Activated CD8-positive, alpha-beta T cell treated with anti-CD3 and anti-CD28 coated beads for 36 hours (primary cell): ENCODE data around the gene OR9Q2. TPM values are rescaled to one million over a fixed set of nuclear protein-coding genes. Genes with fewer than 3 reads are reported as not detected.

Source experiments
- ATAC-seq: fragments of 200-7000 bp; cut with Tn5 transposase; one replicate; pipeline ENCODE4 v1.10.0; 2021; ENCODE audit warnings: mild to moderate bottlenecking, moderate library complexity
- CTCF ChIA-PET: fragments of 350-600 bp; sonication (Branson Sonifier 250); formaldehyde crosslinking; loops from one replicate; lab custom pipeline; 2021; ENCODE audit warnings: antibody characterized with exemption; lab: Charles Lee
- POLR2A ChIA-PET: fragments of 350-600 bp; sonication (Branson Sonifier 250); formaldehyde crosslinking; loops from one replicate; lab custom pipeline; 2021; ENCODE audit warnings: antibody characterized with exemption; lab: Charles Lee
- DNase-seq: peaks from one replicate; pipeline ENCODE4 v3.0.0-alpha.2; 2020
- H3K27ac Mint-ChIP-seq: one replicate; pipeline ENCODE4 v1.8.0; 2021; ENCODE audit warnings: mild to moderate bottlenecking, mixed read lengths
- H3K27me3 Mint-ChIP-seq: one replicate; pipeline ENCODE4 v1.8.0; 2021; ENCODE audit warnings: mixed read lengths
- H3K36me3 Mint-ChIP-seq: one replicate; pipeline ENCODE4 v1.8.0; 2021; ENCODE audit warnings: low read depth, mixed read lengths
- H3K4me1 Mint-ChIP-seq: one replicate; pipeline ENCODE4 v1.8.0; 2021; ENCODE audit warnings: low read depth, mixed read lengths
- H3K4me3 Mint-ChIP-seq: one replicate; pipeline ENCODE4 v1.8.0; 2021; ENCODE audit warnings: mild to moderate bottlenecking, moderate library complexity, mixed read lengths
- H3K9me3 Mint-ChIP-seq: one replicate; pipeline ENCODE4 v1.8.0; 2021; ENCODE audit warnings: mixed read lengths
- intact Hi-C: fragments of 100-400 bp; cut with micrococcal nuclease; formaldehyde crosslinking; loops from one replicate; pipeline ENCODE4 v1.10.0; 2022
- total RNA-seq, 2 experiments: library from RNA; stranded (reverse); gene quantifications; one replicate each; pipeline ENCODE4 v1.2.3, GENCODE V29; 2021
- TF ChIP-seq, protein P1 (sequence below): fragments of 200-600 bp; IDR thresholded peaks from one replicate; pipeline ENCODE4 v1.8.0; 2022; ENCODE audit warnings: antibody characterized with exemption, mild to moderate bottlenecking

OR9Q2 gene, protein sequence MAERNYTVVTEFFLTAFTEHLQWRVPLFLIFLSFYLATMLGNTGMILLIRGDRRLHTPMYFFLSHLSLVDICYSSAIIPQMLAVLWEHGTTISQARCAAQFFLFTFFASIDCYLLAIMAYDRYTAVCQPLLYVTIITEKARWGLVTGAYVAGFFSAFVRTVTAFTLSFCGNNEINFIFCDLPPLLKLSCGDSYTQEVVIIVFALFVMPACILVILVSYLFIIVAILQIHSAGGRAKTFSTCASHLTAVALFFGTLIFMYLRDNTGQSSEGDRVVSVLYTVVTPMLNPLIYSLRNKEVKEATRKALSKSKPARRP
- total RNA-seq, result not detected

DNA sequence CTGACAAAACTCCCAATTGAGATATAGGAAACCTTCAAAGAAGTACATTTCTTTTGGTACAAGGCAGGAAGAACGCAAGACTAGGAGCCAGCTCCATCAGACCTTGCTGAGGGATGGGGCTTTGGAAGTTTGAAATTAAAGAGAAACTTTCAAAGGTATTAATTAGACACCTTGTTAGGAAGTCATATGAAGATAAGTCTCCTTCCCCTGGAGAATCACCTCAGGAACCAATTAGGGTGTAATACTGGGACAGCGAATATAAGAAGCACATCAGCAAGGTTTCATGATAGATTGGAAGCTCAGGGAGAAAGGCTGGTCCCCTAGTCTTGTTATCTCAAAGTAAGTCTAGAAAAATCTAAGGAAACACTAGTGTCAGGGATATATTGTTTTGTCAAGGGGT lies at the start of gene OR9Q2:
Gene OR9Q2, plus strand, starts transcription at position 301 of the 400 bp plus-strand sequence. CDS start 1,421 bp downstream, outside the sequence.
- Mint-ChIP-seq H3K9me3 (no peaks in the 10 kb centered on the region), H3K27ac (no peak within 1 kb of the TSS), H3K4me1 (no peaks in the 10 kb centered on the region), H3K27me3 (no peaks in the 10 kb centered on the region), H3K4me3 (no peak within 1 kb of the TSS), H3K36me3 (no peaks in the 10 kb centered on the region)
- intact Hi-C loops, result no loop called here
- ATAC-seq (no peak), DNase-seq (no peak)
- TF ChIP-seq, protein P1, sequence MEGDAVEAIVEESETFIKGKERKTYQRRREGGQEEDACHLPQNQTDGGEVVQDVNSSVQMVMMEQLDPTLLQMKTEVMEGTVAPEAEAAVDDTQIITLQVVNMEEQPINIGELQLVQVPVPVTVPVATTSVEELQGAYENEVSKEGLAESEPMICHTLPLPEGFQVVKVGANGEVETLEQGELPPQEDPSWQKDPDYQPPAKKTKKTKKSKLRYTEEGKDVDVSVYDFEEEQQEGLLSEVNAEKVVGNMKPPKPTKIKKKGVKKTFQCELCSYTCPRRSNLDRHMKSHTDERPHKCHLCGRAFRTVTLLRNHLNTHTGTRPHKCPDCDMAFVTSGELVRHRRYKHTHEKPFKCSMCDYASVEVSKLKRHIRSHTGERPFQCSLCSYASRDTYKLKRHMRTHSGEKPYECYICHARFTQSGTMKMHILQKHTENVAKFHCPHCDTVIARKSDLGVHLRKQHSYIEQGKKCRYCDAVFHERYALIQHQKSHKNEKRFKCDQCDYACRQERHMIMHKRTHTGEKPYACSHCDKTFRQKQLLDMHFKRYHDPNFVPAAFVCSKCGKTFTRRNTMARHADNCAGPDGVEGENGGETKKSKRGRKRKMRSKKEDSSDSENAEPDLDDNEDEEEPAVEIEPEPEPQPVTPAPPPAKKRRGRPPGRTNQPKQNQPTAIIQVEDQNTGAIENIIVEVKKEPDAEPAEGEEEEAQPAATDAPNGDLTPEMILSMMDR, result no peak
- ChIA-PET CTCF (no interaction called here), POLR2A (no interaction called here)

DNA sequence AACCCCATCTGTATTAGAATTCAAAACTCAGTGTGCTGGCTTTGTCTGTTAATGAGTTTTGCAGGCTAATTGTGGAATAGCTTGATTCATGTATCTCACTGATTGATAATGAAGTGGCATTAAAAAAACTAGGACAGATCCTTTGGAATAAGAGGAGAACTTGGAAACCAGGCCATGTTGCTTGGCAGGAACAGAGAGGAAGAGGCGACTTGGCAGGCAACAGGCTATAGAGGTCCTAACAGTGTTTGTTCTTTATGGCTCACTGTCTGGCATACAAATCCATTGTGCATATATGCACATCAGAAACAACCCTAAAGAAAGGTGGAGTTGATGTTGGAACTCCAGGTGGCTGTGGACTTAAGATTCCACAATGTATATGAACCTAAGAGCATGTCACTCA lies 46.1 kb upstream of the OR9Q2 start:
- H3K27me3 Mint-ChIP-seq, result peaks cover 3% of the 10 kb centered on the region
- H3K4me1 Mint-ChIP-seq, result no peaks in the 10 kb centered on the region
- no peaks in the 10 kb centered on the region for H3K36me3 Mint-ChIP-seq
- no peaks in the 10 kb centered on the region for H3K9me3 Mint-ChIP-seq
- H3K27ac Mint-ChIP-seq, result no peak overlapping the region
- TF ChIP-seq, protein P1, result no peak
- no peak for ATAC-seq
- DNase-seq, result no peak
- CTCF ChIA-PET, result no interaction called here
- POLR2A ChIA-PET, result no interaction called here
- H3K4me3 Mint-ChIP-seq, result no peak overlapping the region
- intact Hi-C loops, result no loop called here

DNA sequence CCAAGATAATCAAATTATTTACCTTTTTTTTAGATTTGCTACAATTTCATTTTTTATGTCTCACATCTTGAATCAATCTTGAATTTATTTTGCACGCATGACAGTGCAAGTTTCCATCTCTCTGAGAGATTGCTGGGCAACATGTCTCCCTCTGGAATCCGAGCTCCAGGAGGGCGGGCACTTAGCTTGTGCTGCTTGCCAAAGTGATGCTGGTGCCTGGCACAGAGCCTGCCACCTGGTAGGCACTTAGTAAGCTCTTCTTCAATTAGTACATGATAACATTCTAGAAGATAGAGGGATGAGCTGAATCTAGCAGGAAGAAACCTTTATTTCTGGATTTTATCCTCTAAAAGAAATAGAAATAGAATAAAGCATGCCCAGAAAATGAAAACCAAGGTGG lies 36.1 kb upstream of the OR9Q2 start:
- no peak overlapping the region for H3K27ac Mint-ChIP-seq
- DNase-seq (no peak), ATAC-seq (no peak)
- ChIA-PET POLR2A (no interaction called here), CTCF (no interaction called here)
- TF ChIP-seq, protein P1, result no peak
- H3K27me3 Mint-ChIP-seq, result peaks cover 17% of the 10 kb centered on the region
- H3K4me1 Mint-ChIP-seq, result no peaks in the 10 kb centered on the region
- intact Hi-C loops, result no loop called here
- H3K9me3 Mint-ChIP-seq, result no peaks in the 10 kb centered on the region
- no peak overlapping the region for H3K4me3 Mint-ChIP-seq
- H3K36me3 Mint-ChIP-seq, result no peaks in the 10 kb centered on the region

DNA sequence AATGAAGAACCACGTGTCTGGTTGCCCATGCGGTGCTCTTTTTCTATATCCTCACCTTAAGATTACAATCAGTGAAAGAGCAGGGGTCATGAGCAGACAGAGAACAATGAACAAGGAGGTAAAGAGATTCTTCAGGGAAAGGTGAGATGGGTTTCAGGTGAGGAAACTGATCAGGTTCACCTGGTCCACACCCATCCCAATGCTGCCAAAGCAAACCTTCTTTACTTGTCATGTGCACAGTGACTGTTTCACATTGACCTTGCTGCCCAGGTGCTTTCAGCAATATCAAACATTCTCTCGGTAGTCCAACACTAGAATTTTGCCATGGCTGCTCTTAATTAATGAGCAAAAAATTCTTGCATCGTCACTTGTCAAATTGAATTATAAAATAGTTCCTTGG lies 24.5 kb upstream of the OR9Q2 start:
- TF ChIP-seq, protein P1, result no peak
- POLR2A ChIA-PET, result no interaction called here
- intact Hi-C loops, result no loop called here
- no peaks in the 10 kb centered on the region for H3K4me1 Mint-ChIP-seq
- CTCF ChIA-PET, result no interaction called here
- no peaks in the 10 kb centered on the region for H3K36me3 Mint-ChIP-seq
- DNase-seq, result no peak
- H3K4me3 Mint-ChIP-seq, result no peak overlapping the region
- no peak for ATAC-seq
- peaks cover 2% of the 10 kb centered on the region for H3K27me3 Mint-ChIP-seq
- H3K9me3 Mint-ChIP-seq, result peaks cover 2% of the 10 kb centered on the region
- no peak overlapping the region for H3K27ac Mint-ChIP-seq

DNA sequence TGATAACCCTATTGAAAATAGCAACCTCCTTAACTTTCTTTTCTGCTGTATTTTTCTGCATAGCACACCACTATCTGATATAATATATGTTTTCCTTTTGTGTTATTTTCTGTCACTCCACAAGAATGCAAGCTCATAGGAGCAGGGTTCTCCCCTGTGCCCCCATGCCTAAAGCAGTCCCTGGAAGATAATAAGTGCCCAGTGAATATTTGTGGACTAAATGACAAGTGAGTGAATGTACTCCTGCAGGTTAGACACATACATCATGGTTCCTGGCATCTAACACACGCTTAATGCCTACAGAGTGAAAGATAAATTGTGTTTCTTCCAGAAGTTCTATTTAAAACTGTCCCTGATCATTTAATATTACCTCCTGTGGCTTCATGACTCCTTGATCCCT lies 23.9 kb upstream of the OR9Q2 start:
- Mint-ChIP-seq H3K9me3 (no peaks in the 10 kb centered on the region), H3K27ac (no peak overlapping the region), H3K4me1 (no peaks in the 10 kb centered on the region), H3K27me3 (peaks cover 2% of the 10 kb centered on the region), H3K4me3 (no peak overlapping the region), H3K36me3 (no peaks in the 10 kb centered on the region)
- CTCF ChIA-PET, result no interaction called here
- DNase-seq (no peak), ATAC-seq (no peak)
- POLR2A ChIA-PET, result no interaction called here
- TF ChIP-seq, protein P1, result no peak
- intact Hi-C loops, result no loop called here
